ENCODE results near the gene CARD9. TPM values are rescaled to one million over a fixed set of nuclear protein-coding genes. Genes with fewer than 3 reads are reported as not detected.
A peak's percentile ranks its signal among the peaks of the same experiment; 100 is the strongest.
"Not testable (repeated sequence)": the region's sequence is repeated elsewhere in the genome, so short reads cannot be mapped to it uniquely, and the experiment has no call there.

CARD9 gene
- total RNA-seq, 1 donor from 2014 or later: 1.4 TPM

GRCh38 chr9:136352682-136353081 lies 20.8 kb downstream of the CARD9 start:
- H3K27ac Mint-ChIP-seq (ENCODE audit: unreplicated experiment): no peak overlapping the region
- no peak overlapping the region for H3K4me3 Mint-ChIP-seq
- no peaks in the 10 kb centered on the region for H3K9me3 Mint-ChIP-seq
- H3K36me3 Mint-ChIP-seq (ENCODE audit: low read depth): no peaks in the 10 kb centered on the region
- no peak for DNase-seq (ENCODE audit: low read depth, low spot score)
- H3K4me1 Mint-ChIP-seq: no peaks in the 10 kb centered on the region
- no peaks in the 10 kb centered on the region for H3K27me3 Mint-ChIP-seq (ENCODE audit: low read depth)
- no peak for TF ChIP-seq CTCF (conservative IDR thresholded peaks at IDR 0.05)

- not testable (repeated sequence) for DNase-seq (ENCODE audit: low read depth, low spot score); H3K36me3 Mint-ChIP-seq (ENCODE audit: low read depth); H3K4me3 Mint-ChIP-seq; H3K9me3 Mint-ChIP-seq; H3K27me3 Mint-ChIP-seq (ENCODE audit: low read depth); H3K27ac Mint-ChIP-seq (ENCODE audit: unreplicated experiment); H3K4me1 Mint-ChIP-seq
Observed at GRCh38 chr9:136351868-136352267, 21.6 kb downstream of the CARD9 start.

GRCh38 chr9:136351252-136351800 lies 22.1 kb downstream of the CARD9 start:
- no peaks in the 10 kb centered on the region for H3K4me1 Mint-ChIP-seq
- no peaks in the 10 kb centered on the region for H3K9me3 Mint-ChIP-seq
- no peak for DNase-seq (ENCODE audit: low read depth, low spot score)
- no peaks in the 10 kb centered on the region for H3K36me3 Mint-ChIP-seq (ENCODE audit: low read depth)
- H3K27ac Mint-ChIP-seq (ENCODE audit: unreplicated experiment): no peak overlapping the region
- H3K4me3 Mint-ChIP-seq: no peak overlapping the region
- H3K27me3 Mint-ChIP-seq (ENCODE audit: low read depth): no peaks in the 10 kb centered on the region
- TF ChIP-seq CTCF (conservative IDR thresholded peaks at IDR 0.05): no peak

- H3K27ac Mint-ChIP-seq (ENCODE audit: unreplicated experiment): no peak overlapping the region
- peaks cover under 1% of the 10 kb centered on the region for H3K27me3 Mint-ChIP-seq (ENCODE audit: low read depth)
- TF ChIP-seq CTCF (conservative IDR thresholded peaks at IDR 0.05): no peak
- no peak for DNase-seq (ENCODE audit: low read depth, low spot score)
- H3K4me3 Mint-ChIP-seq: no peak overlapping the region
- no peaks in the 10 kb centered on the region for H3K36me3 Mint-ChIP-seq (ENCODE audit: low read depth)
- H3K9me3 Mint-ChIP-seq: no peaks in the 10 kb centered on the region
- peaks cover 9% of the 10 kb centered on the region for H3K4me1 Mint-ChIP-seq
Observed at GRCh38 chr9:136349546-136349945, 23.9 kb downstream of the CARD9 start.

- no peak for DNase-seq (ENCODE audit: low read depth, low spot score)
- H3K36me3 Mint-ChIP-seq (ENCODE audit: low read depth): no peaks in the 10 kb centered on the region
Observed at GRCh38 chr9:136348691-136349090, 24.8 kb downstream of the CARD9 start.

More at GRCh38 chr9:136348691-136349090, 24.8 kb downstream of the CARD9 start:
- peak overlapping the region; percentile 41 for H3K4me3 Mint-ChIP-seq
- TF ChIP-seq CTCF (conservative IDR thresholded peaks at IDR 0.05): no peak
- H3K9me3 Mint-ChIP-seq: no peaks in the 10 kb centered on the region
- no peak overlapping the region for H3K27ac Mint-ChIP-seq (ENCODE audit: unreplicated experiment)
- H3K4me1 Mint-ChIP-seq: peaks cover 12% of the 10 kb centered on the region
- peaks cover 3% of the 10 kb centered on the region for H3K27me3 Mint-ChIP-seq (ENCODE audit: low read depth)
